GM12873 (cell line): ENCODE data around the gene FOXO1.

Experiments used
- TF ChIP-seq, protein P1 (sequence below): IDR thresholded peaks from 2 replicates; pipeline ENCODE4 v1.5.1; 2012; ENCODE audit warnings: low read depth, mild to moderate bottlenecking, moderate library complexity, low read length, control low read depth; ENCODE audit not compliant: insufficient read depth; ENCODE audit errors: missing control alignments

The FOXO1 gene

GRCh38 chr13:40656358-40656757 lies 10.1 kb downstream of the FOXO1 start:
- TF ChIP-seq, protein P1, sequence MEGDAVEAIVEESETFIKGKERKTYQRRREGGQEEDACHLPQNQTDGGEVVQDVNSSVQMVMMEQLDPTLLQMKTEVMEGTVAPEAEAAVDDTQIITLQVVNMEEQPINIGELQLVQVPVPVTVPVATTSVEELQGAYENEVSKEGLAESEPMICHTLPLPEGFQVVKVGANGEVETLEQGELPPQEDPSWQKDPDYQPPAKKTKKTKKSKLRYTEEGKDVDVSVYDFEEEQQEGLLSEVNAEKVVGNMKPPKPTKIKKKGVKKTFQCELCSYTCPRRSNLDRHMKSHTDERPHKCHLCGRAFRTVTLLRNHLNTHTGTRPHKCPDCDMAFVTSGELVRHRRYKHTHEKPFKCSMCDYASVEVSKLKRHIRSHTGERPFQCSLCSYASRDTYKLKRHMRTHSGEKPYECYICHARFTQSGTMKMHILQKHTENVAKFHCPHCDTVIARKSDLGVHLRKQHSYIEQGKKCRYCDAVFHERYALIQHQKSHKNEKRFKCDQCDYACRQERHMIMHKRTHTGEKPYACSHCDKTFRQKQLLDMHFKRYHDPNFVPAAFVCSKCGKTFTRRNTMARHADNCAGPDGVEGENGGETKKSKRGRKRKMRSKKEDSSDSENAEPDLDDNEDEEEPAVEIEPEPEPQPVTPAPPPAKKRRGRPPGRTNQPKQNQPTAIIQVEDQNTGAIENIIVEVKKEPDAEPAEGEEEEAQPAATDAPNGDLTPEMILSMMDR = no peak

- TF ChIP-seq, protein P1 = no peak
Measured at GRCh38 chr13:40653527-40654318, 12.7 kb downstream of the FOXO1 start.

GRCh38 chr13:40652588-40652940 lies 13.9 kb downstream of the FOXO1 start:
- TF ChIP-seq, protein P1 = no peak

- TF ChIP-seq, protein P1 = no peak
Measured at GRCh38 chr13:40651866-40652587, 14.4 kb downstream of the FOXO1 start.

DNA sequence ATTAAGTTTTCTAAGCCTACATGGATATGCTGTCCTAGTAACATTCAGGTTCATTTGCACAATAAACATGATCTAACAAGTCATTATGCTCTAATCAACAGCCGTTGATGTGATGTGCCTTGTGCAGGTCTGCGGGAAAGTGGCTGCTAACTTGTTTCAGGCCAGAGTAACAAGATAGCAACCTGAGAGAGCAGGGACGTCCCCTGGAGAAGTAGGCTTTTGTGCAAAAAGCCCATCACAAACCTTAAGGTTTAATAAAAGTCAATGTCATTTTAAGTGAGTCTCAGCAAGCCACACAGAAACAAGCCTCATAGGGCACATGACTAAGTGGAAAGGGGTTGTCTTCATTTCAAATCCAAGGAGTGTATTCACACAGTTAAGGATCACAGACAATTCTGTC lies 17.6 kb downstream of the FOXO1 start:
- TF ChIP-seq, protein P1 = no peak

GRCh38 chr13:40648040-40648439 lies 18.4 kb downstream of the FOXO1 start:
- TF ChIP-seq, protein P1 = no peak

GRCh38 chr13:40644838-40645604 lies 21.4 kb downstream of the FOXO1 start:
- TF ChIP-seq, protein P1 = no peak
